Endothelial cell of umbilical vein (primary cell): ENCODE results near the gene MLPH.

Source experiments
- EZH2 ChIP-seq: IDR thresholded peaks from 2 replicates; pipeline ENCODE4 v1.6.1; 2012; ENCODE audit warnings: borderline replicate concordance, low read depth, mild to moderate bottlenecking, moderate library complexity, low read length, inconsistent platforms; ENCODE audit not compliant: severe bottlenecking
- FOS ChIP-seq: IDR thresholded peaks from 2 replicates; pipeline ENCODE4 v1.6.1; 2011; ENCODE audit warnings: mild to moderate bottlenecking, low read length, moderate library complexity, borderline replicate concordance; ENCODE audit not compliant: insufficient read depth
- MAX ChIP-seq: IDR thresholded peaks from 2 replicates; pipeline ENCODE4 v1.6.1; 2011; ENCODE audit not compliant: insufficient read depth, insufficient read length
- POLR2A ChIP-seq: IDR thresholded peaks from 2 replicates; pipeline ENCODE4 v1.6.1; 2012; ENCODE audit warnings: low read depth, mild to moderate bottlenecking, control low read depth, low read length
- POLR2AphosphoS5 ChIP-seq: IDR thresholded peaks from 2 replicates; pipeline ENCODE4 v1.6.1; 2012; ENCODE audit warnings: low read depth, mild to moderate bottlenecking, control low read depth, low read length, moderate library complexity; ENCODE audit not compliant: insufficient read depth
- TF ChIP-seq, protein P1 (sequence below), 2 donors: IDR thresholded peaks; 1 replicate in 1 of 2; 2 replicates in 1 of 2; pipeline ENCODE4 v1.5.1; 2011; ENCODE audit warnings: low read length in 2 of 2, mild to moderate bottlenecking in 2 of 2, moderate library complexity in 2 of 2, control low read depth in 1 of 2, inconsistent platforms in 1 of 2, low read depth in 1 of 2; ENCODE audit not compliant: insufficient read depth in 1 of 2; ENCODE audit errors: extremely low read depth in 1 of 2

GRCh38 chr2:237497838-237498186, 10.8 kb downstream of the MLPH start:
- TF ChIP-seq, protein P1, sequence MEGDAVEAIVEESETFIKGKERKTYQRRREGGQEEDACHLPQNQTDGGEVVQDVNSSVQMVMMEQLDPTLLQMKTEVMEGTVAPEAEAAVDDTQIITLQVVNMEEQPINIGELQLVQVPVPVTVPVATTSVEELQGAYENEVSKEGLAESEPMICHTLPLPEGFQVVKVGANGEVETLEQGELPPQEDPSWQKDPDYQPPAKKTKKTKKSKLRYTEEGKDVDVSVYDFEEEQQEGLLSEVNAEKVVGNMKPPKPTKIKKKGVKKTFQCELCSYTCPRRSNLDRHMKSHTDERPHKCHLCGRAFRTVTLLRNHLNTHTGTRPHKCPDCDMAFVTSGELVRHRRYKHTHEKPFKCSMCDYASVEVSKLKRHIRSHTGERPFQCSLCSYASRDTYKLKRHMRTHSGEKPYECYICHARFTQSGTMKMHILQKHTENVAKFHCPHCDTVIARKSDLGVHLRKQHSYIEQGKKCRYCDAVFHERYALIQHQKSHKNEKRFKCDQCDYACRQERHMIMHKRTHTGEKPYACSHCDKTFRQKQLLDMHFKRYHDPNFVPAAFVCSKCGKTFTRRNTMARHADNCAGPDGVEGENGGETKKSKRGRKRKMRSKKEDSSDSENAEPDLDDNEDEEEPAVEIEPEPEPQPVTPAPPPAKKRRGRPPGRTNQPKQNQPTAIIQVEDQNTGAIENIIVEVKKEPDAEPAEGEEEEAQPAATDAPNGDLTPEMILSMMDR (IDR thresholded peaks at IDR 0.05; ENCODE audit: extremely low read depth in 1 of 2, insufficient read depth in 1 of 2, low read depth in 1 of 2, low read length in 2 of 2), result no peak
- TF ChIP-seq POLR2A (no peak), MAX (no peak), FOS (no peak), EZH2 (no peak), POLR2AphosphoS5 (no peak)
